B cell (primary cell): ENCODE measurements around the gene CACTIN. TPM values are rescaled to one million over a fixed set of nuclear protein-coding genes. Genes with fewer than 3 reads are reported as not detected.

Experiments
- ATAC-seq: fragments of 200-7000 bp; cut with Tn5 transposase; one replicate; pipeline ENCODE4 v1.10.0; 2021; ENCODE audit warnings: low read depth, mild to moderate bottlenecking, moderate number of reproducible peaks, moderate library complexity
- CTCF ChIA-PET: fragments of 350-600 bp; sonication (Branson Sonifier 250); formaldehyde crosslinking; loops from one replicate; lab custom pipeline; 2021; ENCODE audit warnings: antibody characterized with exemption, inconsistent platforms; lab: Charles Lee
- POLR2A ChIA-PET: fragments of 350-600 bp; sonication (Branson Sonifier 250); formaldehyde crosslinking; loops from one replicate; lab custom pipeline; 2021; ENCODE audit warnings: antibody characterized with exemption; lab: Charles Lee
- DNase-seq: peaks from one replicate; pipeline ENCODE4 v3.0.0; 2013
- H2AFZ ChIP-seq: 2 replicates; pipeline ENCODE4 v1.6.1; 2012; ENCODE audit warnings: mild to moderate bottlenecking, low read depth, low read length; ENCODE audit not compliant: insufficient read depth, poor library complexity, severe bottlenecking
- H3K27ac ChIP-seq, 2 donors: 1 replicate in 1 of 2; 2 replicates in 1 of 2; pipeline ENCODE4 v1.5.1; 2012 to 2013; ENCODE audit warnings: low read length in 2 of 2, mild to moderate bottlenecking in 2 of 2, moderate library complexity in 1 of 2
- H3K27me3 ChIP-seq, 4 experiments: fragments of 200-600 bp in 1 of 4; sonication (generic) in 1 of 4; replicated peaks in 1 of 4; 1 replicate in 2 of 4; 2 replicates in 2 of 4; pipeline versions ENCODE4 v1.6.1 to v1.7.0; 2013 to 2016; ENCODE audit warnings: low read length in 3 of 4, mild to moderate bottlenecking in 2 of 4, mixed read lengths in 1 of 4, moderate library complexity in 1 of 4; ENCODE audit not compliant: insufficient read depth in 4 of 4, control insufficient read depth in 3 of 4; ENCODE audit errors: control extremely low read depth in 1 of 4
- H3K36me3 ChIP-seq, 2 experiments: replicated peaks in 1 of 2; 1 replicate in 1 of 2; 2 replicates in 1 of 2; pipeline versions ENCODE4 v1.6.1 to v1.7.1; 2013; ENCODE audit warnings: low read length in 1 of 2; ENCODE audit not compliant: insufficient read depth in 2 of 2, control insufficient read depth in 1 of 2; ENCODE audit errors: control extremely low read depth in 1 of 2, extremely low read depth in 1 of 2
- H3K4me1 ChIP-seq, 2 donors: fragments of 200-600 bp in 1 of 2; sonication (generic) in 1 of 2; 1 replicate in 1 of 2; 2 replicates in 1 of 2; pipeline versions ENCODE4 v1.5.1 to v1.6.1; 2013 to 2017; ENCODE audit warnings: low read length in 2 of 2; ENCODE audit not compliant: control insufficient read depth in 2 of 2, insufficient read depth in 2 of 2
- H3K4me2 ChIP-seq: replicated peaks from 2 replicates; pipeline ENCODE3; 2012; ENCODE audit warnings: mild to moderate bottlenecking, low read depth, low read length; ENCODE audit not compliant: poor library complexity, severe bottlenecking
- H3K4me3 ChIP-seq, 5 experiments: fragments of 200-600 bp in 1 of 5; sonication (generic) in 1 of 5; 1 replicate in 3 of 5; 2 replicates in 2 of 5; pipeline versions ENCODE4 v1.5.1 to v1.7.0; 2011 to 2016; ENCODE audit warnings: low read length in 4 of 5, mild to moderate bottlenecking in 4 of 5, low read depth in 2 of 5, control low read depth in 1 of 5, moderate library complexity in 1 of 5; ENCODE audit not compliant: insufficient read depth in 1 of 5; ENCODE audit errors: control extremely low read depth in 1 of 5, extremely low read depth in 1 of 5
- H3K79me2 ChIP-seq: fragments of 200-600 bp; sonication (generic); one replicate; pipeline ENCODE4 v1.6.0; 2016; ENCODE audit warnings: low read length; ENCODE audit not compliant: control insufficient read depth, insufficient read depth
- H3K9ac ChIP-seq: fragments of 200-600 bp; sonication (generic); 2 replicates; pipeline ENCODE4 v1.6.1; 2017; ENCODE audit warnings: mild to moderate bottlenecking, low read length, moderate library complexity
- H3K9me3 ChIP-seq, 3 donors: one replicate each; pipeline versions ENCODE4 v1.6.1 to v1.7.1; 2013; ENCODE audit warnings: low read length in 2 of 3; ENCODE audit not compliant: control insufficient read depth in 2 of 3, insufficient read depth in 1 of 3; ENCODE audit errors: control extremely low read depth in 1 of 3
- H4K20me1 ChIP-seq: 2 replicates; pipeline ENCODE4 v1.6.0; 2012; ENCODE audit warnings: mild to moderate bottlenecking, low read length; ENCODE audit not compliant: insufficient read depth, control insufficient read depth, poor library complexity, severe bottlenecking
- H3K27ac Mint-ChIP-seq: one replicate; pipeline ENCODE4 v1.8.0; 2021; ENCODE audit warnings: mixed read lengths
- H3K27me3 Mint-ChIP-seq: one replicate; pipeline ENCODE4 v1.8.0; 2021; ENCODE audit warnings: mixed read lengths
- H3K4me1 Mint-ChIP-seq: one replicate; pipeline ENCODE4 v1.8.0; 2021; ENCODE audit warnings: mixed read lengths
- H3K4me3 Mint-ChIP-seq: one replicate; pipeline ENCODE4 v1.8.0; 2021; ENCODE audit warnings: mixed read lengths
- H3K9me3 Mint-ChIP-seq: one replicate; pipeline ENCODE4 v1.8.0; 2022; ENCODE audit warnings: mixed read lengths; ENCODE audit not compliant: insufficient read depth
- EZH2 ChIP-seq: IDR thresholded peaks from 2 replicates; pipeline ENCODE4 v1.6.1; 2012; ENCODE audit warnings: borderline replicate concordance, low read depth, mild to moderate bottlenecking, moderate library complexity, low read length; ENCODE audit not compliant: insufficient read depth, poor library complexity, severe bottlenecking
- WGBS: methylation state at CpG from one replicate; pipeline ENCODE4 v1.1.5; 2013; ENCODE audit warnings: missing lambda C conversion rate; ENCODE audit not compliant: insufficient coverage; 5-methylcytosine and 5-hydroxymethylcytosine counted together
- intact Hi-C: fragments of 100-400 bp; cut with micrococcal nuclease; formaldehyde crosslinking; loops from one replicate; pipeline ENCODE4 v1.10.0; 2022
- polyA plus RNA-seq: library from polyadenylated mRNA; depleted of rRNA; stranded (reverse); fragments of >200 nt; gene quantifications from 2 replicates; pipeline ENCODE4 v1.2.3, GENCODE V29; 2012
- total RNA-seq, 2 donors: library from RNA; stranded (reverse); fragments of 120-200 nt in 1 of 2; gene quantifications; 1 replicate in 1 of 2; 2 replicates in 1 of 2; pipeline versions ENCODE4 v1.2.3 to v1.2.4, GENCODE V29; 2013 to 2022
- TF ChIP-seq, protein P1 (sequence below): fragments of 200-600 bp; IDR thresholded peaks from one replicate; pipeline ENCODE4 v1.8.0; 2022; ENCODE audit warnings: antibody characterized with exemption, mild to moderate bottlenecking

The CACTIN gene
- total and polyA plus RNA-seq, 2 donors (not counting 1 experiment from before 2014, with no cell fraction given), result 40.6 to 41.8 TPM

- Histone ChIP-seq H3K79me2 (peaks cover 7% of the 10 kb centered on the region), H4K20me1 (no peaks in the 10 kb centered on the region), H3K27me3 (peaks cover 0 to 4% (median 0%) of the 10 kb centered on the region in 4 experiments), H3K36me3 (peaks cover 0 to 11% of the 10 kb centered on the region in 2 experiments), H3K9ac (peak within 1 kb of the TSS; percentile 74), H2AFZ (peak within 1 kb of the TSS; percentile 84), H3K4me2 (peak within 1 kb of the TSS; percentile 97), H3K4me1 (peaks cover 36 to 49% of the 10 kb centered on the region in 2 donors), H3K27ac (peak within 1 kb of the TSS in 1 of 2 donors; percentile 55), H3K9me3 (peaks cover 0 to 25% (median 0%) of the 10 kb centered on the region in 3 donors), H3K4me3 (peak within 1 kb of the TSS; percentile 49 to 71 (median 65))
- Mint-ChIP-seq H3K27ac (peak within 1 kb of the TSS; percentile 22), H3K9me3 (no peaks in the 10 kb centered on the region), H3K4me1 (peaks cover 21% of the 10 kb centered on the region), H3K27me3 (no peaks in the 10 kb centered on the region), H3K4me3 (peak within 1 kb of the TSS; percentile 69)
- TF ChIP-seq, protein P1, sequence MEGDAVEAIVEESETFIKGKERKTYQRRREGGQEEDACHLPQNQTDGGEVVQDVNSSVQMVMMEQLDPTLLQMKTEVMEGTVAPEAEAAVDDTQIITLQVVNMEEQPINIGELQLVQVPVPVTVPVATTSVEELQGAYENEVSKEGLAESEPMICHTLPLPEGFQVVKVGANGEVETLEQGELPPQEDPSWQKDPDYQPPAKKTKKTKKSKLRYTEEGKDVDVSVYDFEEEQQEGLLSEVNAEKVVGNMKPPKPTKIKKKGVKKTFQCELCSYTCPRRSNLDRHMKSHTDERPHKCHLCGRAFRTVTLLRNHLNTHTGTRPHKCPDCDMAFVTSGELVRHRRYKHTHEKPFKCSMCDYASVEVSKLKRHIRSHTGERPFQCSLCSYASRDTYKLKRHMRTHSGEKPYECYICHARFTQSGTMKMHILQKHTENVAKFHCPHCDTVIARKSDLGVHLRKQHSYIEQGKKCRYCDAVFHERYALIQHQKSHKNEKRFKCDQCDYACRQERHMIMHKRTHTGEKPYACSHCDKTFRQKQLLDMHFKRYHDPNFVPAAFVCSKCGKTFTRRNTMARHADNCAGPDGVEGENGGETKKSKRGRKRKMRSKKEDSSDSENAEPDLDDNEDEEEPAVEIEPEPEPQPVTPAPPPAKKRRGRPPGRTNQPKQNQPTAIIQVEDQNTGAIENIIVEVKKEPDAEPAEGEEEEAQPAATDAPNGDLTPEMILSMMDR, result no peak
- TF ChIP-seq EZH2, result no peak
- intact Hi-C loops, result loop anchor here (5.0 kb wide), 1 partner anchor 49 kb away; the partner anchor contains the start of gene MFSD12
- ChIA-PET POLR2A (no interaction called here), CTCF (interaction anchor here (0.6 kb wide), 1 partner anchor 96 kb away, joined by 4 read pairs; no protein-coding TSS in a partner anchor)
- DNase-seq, result peak; percentile 68
- ATAC-seq, result peak; percentile 63
- 3% methylated on average over 43 of the region's 46 CpGs for WGBS
Observed at GRCh38 chr19:3606690-3607289, 19.8 kb downstream of the CACTIN start, which contains the start of gene TBXA2R. TSS of gene TBXA2R (minus strand) at chr19:3606875. CDS start at chr19:3600634, 6,241 bp downstream.
